OCI-LY3 (cell line): Measurements from ENCODE around the gene FREM3.
"Not testable (repeated sequence)": the region's sequence is repeated elsewhere in the genome, so short reads cannot be mapped to it uniquely, and the experiment has no call there.

ENCODE experiments used
- EZH2phosphoT487 ChIP-seq: fragments of 200-600 bp; shearing (Covaris generic); IDR thresholded peaks from 2 replicates; pipeline ENCODE4 v1.6.1; 2018; ENCODE audit warnings: antibody characterized with exemption, mixed run types, low read depth
- TF ChIP-seq, protein P1 (sequence below): fragments of 200-600, 300-600 bp; sonication (generic); IDR thresholded peaks from 2 replicates; pipeline ENCODE4 v1.5.1; 2014; ENCODE audit warnings: antibody characterized with exemption, low read length, low read depth

GRCh38 chr4:143736061-143736460 lies 35.6 kb upstream of the FREM3 start:
- TF ChIP-seq, protein P1, sequence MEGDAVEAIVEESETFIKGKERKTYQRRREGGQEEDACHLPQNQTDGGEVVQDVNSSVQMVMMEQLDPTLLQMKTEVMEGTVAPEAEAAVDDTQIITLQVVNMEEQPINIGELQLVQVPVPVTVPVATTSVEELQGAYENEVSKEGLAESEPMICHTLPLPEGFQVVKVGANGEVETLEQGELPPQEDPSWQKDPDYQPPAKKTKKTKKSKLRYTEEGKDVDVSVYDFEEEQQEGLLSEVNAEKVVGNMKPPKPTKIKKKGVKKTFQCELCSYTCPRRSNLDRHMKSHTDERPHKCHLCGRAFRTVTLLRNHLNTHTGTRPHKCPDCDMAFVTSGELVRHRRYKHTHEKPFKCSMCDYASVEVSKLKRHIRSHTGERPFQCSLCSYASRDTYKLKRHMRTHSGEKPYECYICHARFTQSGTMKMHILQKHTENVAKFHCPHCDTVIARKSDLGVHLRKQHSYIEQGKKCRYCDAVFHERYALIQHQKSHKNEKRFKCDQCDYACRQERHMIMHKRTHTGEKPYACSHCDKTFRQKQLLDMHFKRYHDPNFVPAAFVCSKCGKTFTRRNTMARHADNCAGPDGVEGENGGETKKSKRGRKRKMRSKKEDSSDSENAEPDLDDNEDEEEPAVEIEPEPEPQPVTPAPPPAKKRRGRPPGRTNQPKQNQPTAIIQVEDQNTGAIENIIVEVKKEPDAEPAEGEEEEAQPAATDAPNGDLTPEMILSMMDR = not testable (repeated sequence)
- not testable (repeated sequence) for TF ChIP-seq EZH2phosphoT487
